Lower lobe of right lung (tissue), 2 donors: Measurements from ENCODE around the gene ABCF3. TPM values are rescaled to one million over a fixed set of nuclear protein-coding genes. Genes with fewer than 3 reads are reported as not detected.

Experiments used
- ATAC-seq, 2 donors: fragments of 200-7000 bp; cut with Tn5 transposase; one replicate each; pipeline ENCODE4 v1.9.1; 2020 to 2022; ENCODE audit warnings: mild to moderate bottlenecking in 2 of 2, moderate library complexity in 2 of 2
- DNase-seq: peaks from one replicate; pipeline ENCODE4 v3.0.0-alpha.2; 2020
- H3K27ac ChIP-seq: fragments of 200-600 bp; one replicate; pipeline ENCODE4 v1.8.0; 2022
- H3K27me3 ChIP-seq: fragments of 200-600 bp; one replicate; pipeline ENCODE4 v1.8.0; 2022; ENCODE audit warnings: low read depth
- H3K36me3 ChIP-seq: fragments of 200-600 bp; one replicate; pipeline ENCODE4 v1.8.0; 2022; ENCODE audit warnings: mild to moderate bottlenecking
- H3K4me1 ChIP-seq: fragments of 200-600 bp; one replicate; pipeline ENCODE4 v1.8.0; 2022
- H3K4me3 ChIP-seq: fragments of 200-600 bp; one replicate; pipeline ENCODE4 v1.8.0; 2022; ENCODE audit warnings: mild to moderate bottlenecking
- H3K9me3 ChIP-seq: fragments of 200-600 bp; one replicate; pipeline ENCODE4 v1.8.0; 2022
- intact Hi-C: fragments of 100-400 bp; cut with DNase I; formaldehyde crosslinking; loops from one replicate; pipeline ENCODE4 v1.11.0; 2022
- total RNA-seq: library from RNA; stranded (reverse); fragmentation: NEBNext Ultra II Directional; extraction: Animal tissue kit (Norgen Biotek cat#: 25700); gene quantifications from one replicate; pipeline ENCODE4 v1.2.1, GENCODE V29; 2021
- TF ChIP-seq, protein P1 (sequence below): fragments of 200-600 bp; IDR thresholded peaks from one replicate; pipeline ENCODE4 v1.8.0; 2022; ENCODE audit warnings: antibody characterized with exemption, mild to moderate bottlenecking
- donor health status: DM: no; HTN: yes; CAD: no; lungs with severe emphysema.

The ABCF3 gene
- total RNA-seq, 1 donor from 2014 or later = 60.7 TPM

DNA sequence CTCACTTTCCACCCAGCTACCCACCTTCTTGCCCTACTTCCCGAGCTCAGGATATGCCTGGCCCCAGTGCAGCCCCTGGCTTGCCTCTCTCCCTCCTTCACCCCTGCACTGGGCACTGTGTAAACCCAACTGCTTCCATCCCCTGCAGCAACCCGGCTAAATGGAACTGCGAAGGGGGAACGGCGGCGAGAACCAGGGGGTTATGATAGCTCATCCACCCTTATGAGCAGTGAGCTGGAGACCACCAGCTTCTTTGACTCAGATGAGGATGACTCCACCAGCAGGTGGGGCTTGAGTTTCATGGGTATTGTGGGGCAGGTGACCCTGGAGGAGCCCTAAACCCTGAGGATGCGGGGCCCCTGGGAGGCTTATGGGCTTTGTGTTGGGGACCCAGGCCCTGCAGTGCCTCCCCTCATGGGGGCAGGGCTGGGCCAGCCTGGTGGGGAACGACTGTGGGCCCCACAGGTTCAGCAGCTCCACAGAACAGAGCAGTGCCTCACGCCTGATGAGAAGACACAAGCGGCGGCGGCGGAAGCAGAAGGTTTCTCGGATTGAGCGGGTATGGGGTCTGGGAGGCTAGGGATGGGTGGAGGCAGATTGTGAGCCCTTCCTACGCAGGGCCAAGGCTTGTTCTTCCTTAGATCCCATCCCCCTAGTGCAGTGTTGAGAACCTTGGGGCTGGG, 21.2 kb upstream of the ABCF3 start:
- Histone ChIP-seq H3K9me3 (no peaks in the 10 kb centered on the region), H3K4me1 (peaks cover 25% of the 10 kb centered on the region), H3K27ac (no peak overlapping the region), H3K4me3 (no peak overlapping the region), H3K27me3 (no peaks in the 10 kb centered on the region), H3K36me3 (peaks cover 81% of the 10 kb centered on the region)
- ATAC-seq (no peak), DNase-seq (no peak)
- TF ChIP-seq, protein P1, sequence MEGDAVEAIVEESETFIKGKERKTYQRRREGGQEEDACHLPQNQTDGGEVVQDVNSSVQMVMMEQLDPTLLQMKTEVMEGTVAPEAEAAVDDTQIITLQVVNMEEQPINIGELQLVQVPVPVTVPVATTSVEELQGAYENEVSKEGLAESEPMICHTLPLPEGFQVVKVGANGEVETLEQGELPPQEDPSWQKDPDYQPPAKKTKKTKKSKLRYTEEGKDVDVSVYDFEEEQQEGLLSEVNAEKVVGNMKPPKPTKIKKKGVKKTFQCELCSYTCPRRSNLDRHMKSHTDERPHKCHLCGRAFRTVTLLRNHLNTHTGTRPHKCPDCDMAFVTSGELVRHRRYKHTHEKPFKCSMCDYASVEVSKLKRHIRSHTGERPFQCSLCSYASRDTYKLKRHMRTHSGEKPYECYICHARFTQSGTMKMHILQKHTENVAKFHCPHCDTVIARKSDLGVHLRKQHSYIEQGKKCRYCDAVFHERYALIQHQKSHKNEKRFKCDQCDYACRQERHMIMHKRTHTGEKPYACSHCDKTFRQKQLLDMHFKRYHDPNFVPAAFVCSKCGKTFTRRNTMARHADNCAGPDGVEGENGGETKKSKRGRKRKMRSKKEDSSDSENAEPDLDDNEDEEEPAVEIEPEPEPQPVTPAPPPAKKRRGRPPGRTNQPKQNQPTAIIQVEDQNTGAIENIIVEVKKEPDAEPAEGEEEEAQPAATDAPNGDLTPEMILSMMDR = no peak
- intact Hi-C loops = no loop called here

DNA sequence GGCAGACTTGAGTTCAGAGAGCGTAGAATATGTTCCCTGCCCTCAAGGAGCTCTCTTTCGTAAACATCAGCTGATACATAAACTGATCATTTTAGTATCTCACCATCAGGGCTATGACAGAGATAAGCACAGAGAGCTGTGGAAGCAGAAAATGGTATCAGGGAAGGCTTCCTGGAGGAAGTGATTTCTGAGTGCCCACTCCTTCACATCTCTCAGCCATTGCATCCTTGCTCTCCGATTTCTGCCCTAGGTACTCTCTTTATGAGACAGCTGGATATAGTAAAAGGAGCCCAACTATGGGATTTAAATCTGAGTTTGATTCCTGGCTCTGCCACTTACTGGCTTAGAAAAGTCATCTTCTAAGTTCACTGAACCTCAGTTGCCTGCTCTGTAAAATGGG, 20.5 kb upstream of the ABCF3 start:
- ATAC-seq = no peak
- DNase-seq = no peak
- H3K36me3 ChIP-seq = peaks cover 88% of the 10 kb centered on the region

DNA sequence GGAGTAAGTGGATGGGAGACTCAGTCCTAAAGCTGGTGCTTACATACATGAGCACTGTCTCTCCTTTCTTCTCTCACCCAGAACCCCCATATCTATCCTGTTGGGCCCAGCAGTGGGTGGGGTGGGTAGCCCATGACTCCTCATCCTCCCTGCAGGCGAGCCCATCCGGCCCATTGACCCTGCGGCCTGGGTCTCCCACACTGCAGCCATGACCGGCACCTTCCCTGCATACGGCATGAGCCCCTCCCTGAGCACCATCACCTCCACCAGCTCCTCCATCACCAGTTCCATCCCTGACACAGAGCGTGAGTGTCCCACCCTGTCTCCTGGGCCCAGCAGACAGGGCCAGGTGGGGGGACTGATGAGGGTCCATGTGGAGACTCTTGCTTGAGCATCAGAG, 19.3 kb upstream of the ABCF3 start:
- H3K4me1 ChIP-seq = peaks cover 6% of the 10 kb centered on the region
- no peak for ATAC-seq

More for the DNA sequence above, 20.5 kb upstream of the ABCF3 start:
- Histone ChIP-seq H3K4me1 (peaks cover 18% of the 10 kb centered on the region), H3K9me3 (no peaks in the 10 kb centered on the region), H3K4me3 (no peak overlapping the region), H3K27me3 (no peaks in the 10 kb centered on the region), H3K27ac (no peak overlapping the region)
- intact Hi-C loops = no loop called here
- TF ChIP-seq, protein P1 = no peak

DNA sequence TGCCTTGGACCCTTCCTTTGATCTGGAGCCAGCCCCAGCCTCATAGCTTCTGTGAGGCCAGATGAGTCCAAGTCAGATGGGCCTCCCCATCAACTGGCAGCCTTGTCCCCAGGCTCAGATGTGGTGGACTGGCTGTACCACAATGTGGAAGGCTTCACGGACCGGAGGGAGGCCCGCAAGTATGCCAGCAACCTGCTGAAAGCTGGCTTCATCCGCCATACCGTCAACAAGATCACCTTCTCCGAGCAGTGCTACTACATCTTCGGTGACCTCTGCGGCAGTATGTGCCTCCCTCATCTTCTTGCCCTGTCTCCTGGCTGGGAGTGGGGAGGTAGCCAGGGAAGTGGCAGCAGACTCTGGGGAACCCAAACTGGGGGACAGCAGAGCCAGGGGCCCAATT, 18.2 kb upstream of the ABCF3 start:
- H3K27ac ChIP-seq = no peak overlapping the region
- H3K27me3 ChIP-seq = no peaks in the 10 kb centered on the region
- no peaks in the 10 kb centered on the region for H3K9me3 ChIP-seq
- ATAC-seq (no peak), DNase-seq (no peak)
- H3K36me3 ChIP-seq = peaks cover 100% of the 10 kb centered on the region
- H3K4me3 ChIP-seq = no peak overlapping the region
- intact Hi-C loops = no loop called here
- no peaks in the 10 kb centered on the region for H3K4me1 ChIP-seq
- TF ChIP-seq, protein P1 = no peak

More for the DNA sequence above, 19.3 kb upstream of the ABCF3 start:
- intact Hi-C loops = no loop called here
- Histone ChIP-seq H3K9me3 (no peaks in the 10 kb centered on the region), H3K27ac (no peak overlapping the region), H3K4me3 (no peak overlapping the region), H3K36me3 (peaks cover 98% of the 10 kb centered on the region), H3K27me3 (no peaks in the 10 kb centered on the region)
- DNase-seq = no peak
- TF ChIP-seq, protein P1 = no peak

DNA sequence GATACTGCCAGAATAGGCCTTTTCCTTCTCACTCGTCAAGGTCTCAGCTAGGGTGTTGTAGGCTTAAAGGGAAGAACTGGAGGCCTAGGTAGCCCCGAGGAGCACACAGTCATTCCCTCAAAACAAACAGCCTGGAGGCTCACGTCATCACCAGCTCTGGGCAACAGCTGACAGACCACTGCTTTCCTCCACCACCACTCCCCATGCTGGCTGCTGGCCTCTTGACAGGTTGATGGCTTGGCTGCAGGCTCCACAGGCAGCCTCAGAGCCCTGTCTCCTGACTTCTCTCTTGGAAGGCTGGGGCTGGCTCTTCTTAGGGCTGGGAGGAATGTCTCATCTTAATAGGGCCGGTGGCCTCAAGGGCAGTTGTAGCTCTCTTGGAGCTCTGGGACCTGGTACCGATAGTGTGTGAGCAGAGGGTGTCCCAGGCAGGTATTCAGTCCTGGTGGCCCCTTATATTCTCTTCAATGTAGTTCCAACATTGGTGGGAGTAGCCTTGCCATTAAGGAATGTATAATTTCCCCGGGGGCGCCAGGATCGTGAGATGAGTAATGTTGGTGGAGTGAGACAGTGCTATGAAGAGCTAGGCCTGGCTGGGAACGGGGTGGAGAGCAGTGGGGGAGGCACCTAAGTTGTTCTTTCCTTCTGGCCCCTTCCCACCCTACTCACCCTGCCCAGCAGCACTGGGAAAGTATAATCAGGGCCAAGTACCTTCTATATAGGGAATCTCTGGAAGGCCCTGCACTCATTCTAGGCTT, 17.5 kb upstream of the ABCF3 start:
- H3K4me3 ChIP-seq = no peak overlapping the region
- no peaks in the 10 kb centered on the region for H3K4me1 ChIP-seq
- intact Hi-C loops = no loop called here
- H3K36me3 ChIP-seq = peaks cover 97% of the 10 kb centered on the region
- TF ChIP-seq, protein P1 = no peak
- DNase-seq = no peak
- no peaks in the 10 kb centered on the region for H3K27me3 ChIP-seq
- no peak overlapping the region for H3K27ac ChIP-seq
- no peaks in the 10 kb centered on the region for H3K9me3 ChIP-seq
- no peak for ATAC-seq
